AG04449 (cell line): Measurements from ENCODE around the gene UBAP1L.
"Not testable (repeated sequence)": the region's sequence is repeated elsewhere in the genome, so short reads cannot be mapped to it uniquely, and the experiment has no call there.

ENCODE experiments used
- CTCF ChIA-PET: fragments of 350-600 bp; formaldehyde crosslinking; extraction: SDS; loops from one replicate; lab custom pipeline; 2021; ENCODE audit warnings: antibody characterized with exemption; lab: Yijun Ruan, JAX
- POLR2A ChIA-PET: fragments of 400-600, 350-600 bp; formaldehyde crosslinking; extraction: SDS; loops from one replicate; lab custom pipeline; 2020; ENCODE audit warnings: antibody characterized with exemption, inconsistent platforms; lab: Yijun Ruan, JAX
- DNase-seq: peaks from one replicate; pipeline ENCODE4 v3.0.0-alpha.2; 2010; ENCODE audit warnings: low read depth, low spot score
- H3K4me3 ChIP-seq: 2 replicates; pipeline ENCODE4 v1.5.1; 2011; ENCODE audit warnings: low read depth, mild to moderate bottlenecking, control low read depth, low read length
- TF ChIP-seq, protein P1 (sequence below): IDR thresholded peaks from one replicate; pipeline ENCODE4 v1.5.1; 2011; ENCODE audit warnings: mild to moderate bottlenecking, moderate library complexity, low read length, control low read depth, inconsistent platforms; ENCODE audit not compliant: insufficient read depth; ENCODE audit errors: missing control alignments

The UBAP1L gene

DNA sequence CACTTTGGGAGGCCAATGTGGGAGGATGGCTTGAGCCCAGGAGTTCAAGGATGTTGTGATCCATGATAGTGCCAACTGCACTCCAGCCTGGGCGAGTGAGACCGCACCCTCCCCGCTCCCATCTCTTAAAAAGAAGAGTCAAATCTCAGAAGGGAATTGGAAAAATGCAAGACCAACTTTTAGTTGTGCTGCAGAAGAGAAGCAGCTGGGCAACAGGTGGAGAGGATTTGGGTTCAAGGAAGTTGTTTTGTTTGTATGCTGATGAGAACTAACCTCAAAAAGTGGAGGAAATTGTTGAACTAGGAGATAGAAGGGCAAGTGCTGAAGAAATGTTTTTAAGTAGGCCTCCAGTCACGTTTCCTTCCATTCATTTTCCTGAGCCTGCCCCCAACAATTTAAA lies 31.4 kb upstream of the UBAP1L start:
- ChIA-PET CTCF (no interaction called here), POLR2A (no interaction called here)
- TF ChIP-seq, protein P1, sequence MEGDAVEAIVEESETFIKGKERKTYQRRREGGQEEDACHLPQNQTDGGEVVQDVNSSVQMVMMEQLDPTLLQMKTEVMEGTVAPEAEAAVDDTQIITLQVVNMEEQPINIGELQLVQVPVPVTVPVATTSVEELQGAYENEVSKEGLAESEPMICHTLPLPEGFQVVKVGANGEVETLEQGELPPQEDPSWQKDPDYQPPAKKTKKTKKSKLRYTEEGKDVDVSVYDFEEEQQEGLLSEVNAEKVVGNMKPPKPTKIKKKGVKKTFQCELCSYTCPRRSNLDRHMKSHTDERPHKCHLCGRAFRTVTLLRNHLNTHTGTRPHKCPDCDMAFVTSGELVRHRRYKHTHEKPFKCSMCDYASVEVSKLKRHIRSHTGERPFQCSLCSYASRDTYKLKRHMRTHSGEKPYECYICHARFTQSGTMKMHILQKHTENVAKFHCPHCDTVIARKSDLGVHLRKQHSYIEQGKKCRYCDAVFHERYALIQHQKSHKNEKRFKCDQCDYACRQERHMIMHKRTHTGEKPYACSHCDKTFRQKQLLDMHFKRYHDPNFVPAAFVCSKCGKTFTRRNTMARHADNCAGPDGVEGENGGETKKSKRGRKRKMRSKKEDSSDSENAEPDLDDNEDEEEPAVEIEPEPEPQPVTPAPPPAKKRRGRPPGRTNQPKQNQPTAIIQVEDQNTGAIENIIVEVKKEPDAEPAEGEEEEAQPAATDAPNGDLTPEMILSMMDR, result no peak
- no peak overlapping the region for H3K4me3 ChIP-seq
- DNase-seq, result no peak

DNA sequence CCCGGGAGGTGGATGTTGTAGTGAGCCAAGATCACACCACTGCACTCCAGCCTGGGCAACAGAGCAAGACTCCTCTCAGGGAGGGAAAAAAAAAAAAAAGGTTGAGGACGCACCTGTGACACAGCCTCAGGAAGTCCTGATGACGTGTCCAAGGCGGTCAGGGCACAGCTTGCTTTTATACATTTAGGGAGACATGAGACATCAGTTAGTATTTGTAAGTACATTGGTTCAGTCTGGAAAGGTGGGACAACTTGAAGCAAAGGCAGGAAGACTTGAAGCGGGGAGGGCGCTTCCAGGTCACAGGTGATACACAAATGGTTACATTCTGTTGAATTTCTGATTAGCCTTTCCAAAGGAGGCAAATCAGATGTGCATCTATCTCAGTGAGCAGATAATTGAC lies 23.6 kb upstream of the UBAP1L start:
- CTCF ChIA-PET, DNase-seq, H3K4me3 ChIP-seq: not testable (repeated sequence)
- POLR2A ChIA-PET, result interaction anchor here (0.6 kb wide), 1 partner anchor 26 kb away, joined by 4 read pairs; no protein-coding TSS in a partner anchor

DNA sequence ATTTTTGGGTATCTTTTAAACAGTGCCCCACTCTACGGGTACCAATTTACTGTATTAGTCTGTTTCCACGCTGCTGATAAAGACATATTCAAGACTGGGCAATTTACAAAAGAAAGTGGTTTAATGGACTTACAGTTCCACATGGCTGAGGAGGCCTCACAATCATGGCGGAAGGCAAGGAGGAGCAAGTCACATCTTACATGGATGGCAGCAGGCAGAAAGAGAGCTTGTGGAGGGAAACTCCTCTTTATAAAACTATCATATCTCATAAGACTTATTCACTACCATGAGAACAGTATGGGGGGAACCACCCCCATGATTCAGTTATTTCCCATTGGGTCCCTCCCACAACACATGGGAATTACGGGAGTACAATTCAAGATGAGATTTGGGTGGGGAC lies 22.9 kb upstream of the UBAP1L start:
- POLR2A ChIA-PET, H3K4me3 ChIP-seq, DNase-seq, CTCF ChIA-PET: not testable (repeated sequence)

DNA sequence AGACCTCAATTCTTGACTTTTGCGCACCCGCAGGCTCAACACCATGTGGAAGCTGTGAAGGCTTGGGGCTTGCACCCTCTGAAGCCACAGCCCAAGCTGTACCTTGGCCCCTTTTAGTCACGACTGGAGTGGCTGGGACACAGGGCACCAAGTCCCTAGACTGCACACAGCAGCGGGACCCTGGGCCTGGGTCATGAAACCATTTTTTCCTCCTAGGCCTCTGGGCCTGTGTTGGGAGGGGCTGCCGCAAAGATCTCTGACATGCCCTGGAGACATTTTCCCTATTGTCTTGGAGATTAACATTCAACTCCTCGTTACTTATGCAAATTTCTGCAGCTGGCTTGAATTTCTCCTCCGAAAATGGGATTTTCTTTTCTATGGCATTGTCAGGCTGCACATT lies 22.1 kb upstream of the UBAP1L start:
- CTCF ChIA-PET, DNase-seq, POLR2A ChIA-PET, H3K4me3 ChIP-seq: not testable (repeated sequence)

DNA sequence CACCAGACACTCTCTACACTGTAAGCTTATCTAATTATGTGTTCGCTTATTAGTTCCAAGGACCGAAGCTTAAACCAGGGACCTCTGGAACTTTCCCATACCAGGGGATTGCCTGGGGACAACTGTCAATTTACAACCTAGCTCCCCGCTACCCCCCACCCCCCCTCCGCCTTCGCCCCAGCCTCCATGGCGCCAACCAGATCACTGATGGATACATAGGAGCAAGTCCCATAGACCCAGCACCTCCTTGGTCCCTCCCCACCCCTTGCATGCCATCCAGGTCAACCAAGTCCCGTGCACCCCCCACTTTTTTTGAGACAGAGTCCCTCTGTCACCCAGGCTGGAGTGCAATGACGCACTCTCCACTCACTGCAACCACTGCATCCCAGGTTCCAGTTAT lies 19.5 kb upstream of the UBAP1L start:
- TF ChIP-seq, protein P1, result no peak
- H3K4me3 ChIP-seq, result no peak overlapping the region
- ChIA-PET CTCF (interaction anchor here (1.1 to 1.4 kb wide), 2 partner anchors 10 to 33 kb away, joined by 4 to 5 read pairs; no protein-coding TSS in a partner anchor), POLR2A (no interaction called here)
- no peak for DNase-seq

DNA sequence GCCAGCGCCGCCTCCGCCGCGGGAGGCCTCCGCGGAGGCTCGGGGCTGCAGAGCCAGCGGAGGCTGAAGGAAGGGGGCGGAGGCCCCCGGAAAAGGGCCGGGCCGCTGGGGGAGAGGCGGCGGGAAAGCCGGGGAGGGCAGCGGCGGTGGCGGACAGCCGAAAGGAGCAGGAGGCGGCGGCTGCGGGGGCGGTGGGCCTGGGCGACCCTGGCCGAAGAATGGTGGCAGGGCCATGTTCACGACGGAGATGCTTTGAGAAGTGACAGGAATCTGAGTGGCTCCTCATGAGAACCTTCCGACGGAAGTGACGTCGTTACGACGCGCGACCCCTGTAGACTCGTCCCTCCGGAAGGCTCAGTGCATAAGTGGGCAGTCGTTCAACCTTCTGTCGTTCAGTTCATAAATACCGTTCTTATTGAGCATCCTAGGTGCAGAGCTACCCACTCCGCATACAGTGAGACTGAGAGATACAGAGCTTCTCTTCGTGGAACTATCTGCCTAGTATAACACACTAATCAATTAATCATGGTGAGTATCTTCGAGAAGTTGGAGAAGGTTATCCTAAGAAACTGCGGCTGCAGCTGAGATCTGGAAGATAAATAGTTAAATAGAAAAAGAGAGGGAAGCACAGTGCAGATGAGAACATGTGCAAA lies 18.7 kb upstream of the UBAP1L start, which contains the start of gene PDCD7:
Gene PDCD7, minus strand, starts transcription at position 261 of the 653 bp plus-strand sequence. Its CDS starts 27 bp downstream, at position 234.
- H3K4me3 ChIP-seq, result peak within 1 kb of the TSS; percentile 72
- POLR2A ChIA-PET, result no interaction called here
- CTCF ChIA-PET, result interaction anchor here (0.7 to 1.4 kb wide), 3 partner anchors 9 to 100 kb away, joined by 4 to 5 read pairs (median 5); no protein-coding TSS in a partner anchor

DNA sequence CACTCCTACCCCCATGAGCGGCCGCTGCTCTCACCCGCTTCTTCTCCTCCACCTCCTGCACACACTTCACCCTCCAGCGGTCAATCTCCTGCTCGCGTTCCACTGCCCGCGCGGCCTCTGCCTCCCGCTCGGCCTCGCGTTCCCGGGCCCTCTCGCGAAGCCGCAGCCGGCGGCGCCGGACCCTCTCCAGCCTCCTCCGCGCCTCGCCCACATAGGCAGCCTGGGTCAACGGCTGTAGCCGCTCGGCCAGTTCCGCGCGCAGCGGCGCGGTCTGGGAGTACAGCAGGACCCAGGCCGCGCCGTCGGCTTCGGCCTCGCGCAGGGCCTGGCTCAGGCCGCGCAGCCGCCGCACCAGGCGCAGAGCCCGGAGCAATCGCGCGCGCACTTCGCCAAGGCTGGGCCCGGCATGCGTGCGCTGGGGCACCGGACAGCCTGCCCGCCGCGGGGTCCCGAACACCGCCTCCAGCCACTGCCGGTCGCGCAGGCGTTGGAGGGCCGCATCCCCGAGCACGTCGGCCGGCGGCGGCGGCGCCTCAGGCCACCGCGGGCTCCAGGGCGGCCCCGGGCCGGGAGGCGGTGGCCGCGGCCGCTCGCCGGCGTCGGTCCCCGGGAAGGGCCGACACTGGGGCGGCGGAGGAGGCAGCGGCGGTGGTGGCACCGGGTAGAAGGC lies 18.0 kb upstream of the UBAP1L start:
- CTCF ChIA-PET, result interaction anchor here (0.7 to 1.1 kb wide), 2 partner anchors 9 to 99 kb away, joined by 4 to 5 read pairs; no protein-coding TSS in a partner anchor

More for the DNA sequence above, 18.7 kb upstream of the UBAP1L start, which contains the start of gene PDCD7:
- DNase-seq, result peak; percentile 47
- TF ChIP-seq, protein P1, result no peak

More for the DNA sequence above, 18.0 kb upstream of the UBAP1L start:
- POLR2A ChIA-PET, result no interaction called here
- no peak for DNase-seq
- peak overlapping the region; percentile 72 for H3K4me3 ChIP-seq
- TF ChIP-seq, protein P1, result no peak
